ENCODE data around the gene CYP4A22. TPM values are rescaled to one million over a fixed set of nuclear protein-coding genes. Genes with fewer than 3 reads are reported as not detected.
"Not testable (repeated sequence)": the region's sequence is repeated elsewhere in the genome, so short reads cannot be mapped to it uniquely, and the experiment has no call there.

The CYP4A22 gene
- total and polyA plus RNA-seq, 5 donors from 2014 or later: not detected

DNA sequence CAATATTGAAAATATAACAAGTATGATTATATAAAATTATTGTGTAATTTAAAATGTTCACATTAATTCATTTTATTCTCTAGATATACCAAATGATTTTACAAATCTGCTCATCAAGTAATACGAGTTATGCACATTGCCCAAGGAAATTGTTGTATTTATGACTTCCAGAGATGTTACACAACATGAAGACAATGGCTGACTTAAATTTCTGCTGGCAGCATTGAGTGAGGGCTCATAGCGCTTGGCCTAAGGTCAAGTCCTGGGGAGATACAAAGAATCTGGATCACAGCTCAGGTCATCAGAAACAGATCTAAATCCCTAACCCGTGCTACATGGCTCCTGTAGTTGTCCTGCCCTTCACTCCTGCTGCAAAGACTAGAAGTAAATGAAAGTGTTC, 3.1 kb downstream of the CYP4A22 start:
- not testable (repeated sequence) for H3K4me1 ChIP-seq (ENCODE audit: control insufficient read depth, insufficient read depth, low read length, poor library complexity, severe bottlenecking); H3K4me3 ChIP-seq (ENCODE audit: low read depth, low read length); H3K27ac ChIP-seq (ENCODE audit: insufficient read depth, low read length, poor library complexity, severe bottlenecking); H3K4me1 Mint-ChIP-seq; H3K9me3 Mint-ChIP-seq; DNase-seq; H3K9me3 ChIP-seq (ENCODE audit: control insufficient read depth in 2 of 2, low read length in 2 of 2); H3K27ac Mint-ChIP-seq; ATAC-seq (ENCODE audit: low read depth in 2 of 2); H3K27me3 Mint-ChIP-seq; H3K36me3 ChIP-seq (ENCODE audit: control insufficient read depth, insufficient read depth, low read length); H3K36me3 Mint-ChIP-seq; H3K4me3 Mint-ChIP-seq; H3K27me3 ChIP-seq (ENCODE audit: control insufficient read depth, insufficient read depth, low read length)

DNA sequence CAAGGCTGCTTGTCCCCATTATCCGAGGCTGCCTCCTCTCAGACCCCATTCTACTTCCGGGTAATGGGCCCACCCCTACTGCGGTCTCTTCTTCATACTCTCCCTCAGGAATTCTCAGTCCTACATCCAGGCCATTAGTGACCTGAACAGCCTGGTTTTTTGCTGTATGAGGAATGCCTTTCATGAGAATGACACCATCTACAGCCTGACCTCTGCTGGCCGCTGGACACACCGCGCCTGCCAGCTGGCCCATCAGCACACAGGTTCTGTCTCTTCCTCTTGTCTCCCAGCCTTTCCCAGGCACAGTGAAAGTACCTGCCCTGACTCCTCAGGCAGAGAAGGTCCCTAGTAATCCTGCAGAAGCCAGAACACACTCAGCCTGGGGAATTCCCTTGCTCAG, 6.4 kb downstream of the CYP4A22 start:
- H3K4me1 ChIP-seq (ENCODE audit: control insufficient read depth, insufficient read depth, low read length, poor library complexity, severe bottlenecking); ATAC-seq (ENCODE audit: low read depth in 2 of 2); H3K27me3 ChIP-seq (ENCODE audit: control insufficient read depth, insufficient read depth, low read length); DNase-seq; H3K36me3 Mint-ChIP-seq; H3K9me3 ChIP-seq (ENCODE audit: control insufficient read depth in 2 of 2, low read length in 2 of 2); H3K4me3 Mint-ChIP-seq; H3K27ac ChIP-seq (ENCODE audit: insufficient read depth, low read length, poor library complexity, severe bottlenecking); H3K4me3 ChIP-seq (ENCODE audit: low read depth, low read length); H3K27ac Mint-ChIP-seq; H3K27me3 Mint-ChIP-seq; H3K9me3 Mint-ChIP-seq; H3K4me1 Mint-ChIP-seq; H3K36me3 ChIP-seq (ENCODE audit: control insufficient read depth, insufficient read depth, low read length): not testable (repeated sequence)

DNA sequence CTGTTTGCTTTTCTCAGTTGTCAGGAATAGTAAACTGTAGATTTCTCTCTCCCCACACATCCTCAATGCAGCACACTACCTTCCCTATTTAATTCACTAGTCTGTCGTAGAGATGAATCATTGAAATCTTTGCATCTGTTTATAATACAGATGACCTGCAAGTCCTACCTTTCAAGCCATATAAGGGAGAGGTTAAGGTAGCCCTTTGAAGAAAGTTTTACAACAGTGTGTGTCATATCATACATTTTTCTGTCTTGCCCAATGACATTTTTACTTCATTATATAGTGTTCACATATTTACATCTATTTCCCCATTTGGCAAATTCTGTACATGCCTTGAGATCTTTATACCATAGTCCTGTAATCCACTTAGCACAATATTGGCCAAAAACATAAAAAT, 9.3 kb downstream of the CYP4A22 start:
- not testable (repeated sequence) for H3K36me3 Mint-ChIP-seq; H3K27ac Mint-ChIP-seq; H3K4me3 ChIP-seq (ENCODE audit: low read depth, low read length); H3K36me3 ChIP-seq (ENCODE audit: control insufficient read depth, insufficient read depth, low read length); H3K4me1 ChIP-seq (ENCODE audit: control insufficient read depth, insufficient read depth, low read length, poor library complexity, severe bottlenecking); H3K27me3 Mint-ChIP-seq; H3K4me1 Mint-ChIP-seq; H3K9me3 Mint-ChIP-seq; H3K4me3 Mint-ChIP-seq; H3K27ac ChIP-seq (ENCODE audit: insufficient read depth, low read length, poor library complexity, severe bottlenecking); DNase-seq; ATAC-seq (ENCODE audit: low read depth in 2 of 2); H3K9me3 ChIP-seq (ENCODE audit: control insufficient read depth in 2 of 2, low read length in 2 of 2); H3K27me3 ChIP-seq (ENCODE audit: control insufficient read depth, insufficient read depth, low read length)

DNA sequence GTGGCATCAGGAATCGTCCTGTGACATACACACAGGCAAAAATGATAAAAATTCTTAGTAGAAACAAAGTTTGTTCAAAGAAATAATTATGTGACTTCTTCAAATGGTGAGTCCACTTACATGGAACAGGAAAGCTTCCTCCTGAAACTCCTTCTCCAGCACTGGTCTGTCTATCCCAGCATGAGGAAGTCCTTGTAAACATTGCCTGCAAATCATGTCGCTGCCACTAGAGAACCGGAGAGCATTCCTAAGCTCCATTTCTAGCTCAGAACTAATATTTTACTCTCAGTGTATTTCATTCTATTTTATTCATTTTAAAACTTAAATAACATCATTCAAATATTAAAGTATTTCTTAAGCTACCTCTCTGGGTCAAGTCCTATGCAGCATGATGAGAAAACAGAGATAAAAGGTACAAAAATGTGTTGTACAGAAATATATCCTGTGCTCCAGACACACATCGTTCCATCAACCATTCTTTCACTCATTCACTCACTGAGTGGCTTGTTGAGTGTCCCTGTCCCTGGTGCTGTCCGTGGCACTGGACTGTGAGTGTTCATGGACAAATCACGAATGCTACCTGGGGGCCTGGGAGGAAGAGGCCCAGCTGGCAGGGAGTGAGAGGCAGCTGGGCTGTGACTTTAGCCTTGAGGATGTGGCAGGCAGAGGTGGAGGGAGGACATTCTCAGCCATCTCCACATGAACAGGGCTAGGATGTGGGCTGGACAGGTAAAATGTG, 10.0 kb downstream of the CYP4A22 start:
- ATAC-seq (ENCODE audit: low read depth in 2 of 2) (no peak), DNase-seq (no peak)
- no peak overlapping the region for H3K27ac Mint-ChIP-seq
- Histone ChIP-seq H3K27me3 (ENCODE audit: control insufficient read depth, insufficient read depth, low read length) (no peaks in the 10 kb centered on the region), H3K36me3 (ENCODE audit: control insufficient read depth, insufficient read depth, low read length) (no peaks in the 10 kb centered on the region), H3K27ac (ENCODE audit: insufficient read depth, low read length, poor library complexity, severe bottlenecking) (no peak overlapping the region), H3K4me1 (ENCODE audit: control insufficient read depth, insufficient read depth, low read length, poor library complexity, severe bottlenecking) (no peaks in the 10 kb centered on the region), H3K4me3 (ENCODE audit: low read depth, low read length) (no peak overlapping the region), H3K9me3 (ENCODE audit: control insufficient read depth in 2 of 2, low read length in 2 of 2) (no peaks in the 10 kb centered on the region)
- H3K9me3 Mint-ChIP-seq: peaks cover 0 to 4% (median 0%) of the 10 kb centered on the region in 7 donors
- no peaks in the 10 kb centered on the region for H3K4me1 Mint-ChIP-seq
- H3K36me3 Mint-ChIP-seq: no peaks in the 10 kb centered on the region
- no peak overlapping the region for H3K4me3 Mint-ChIP-seq
- peaks cover 6% of the 10 kb centered on the region for H3K27me3 Mint-ChIP-seq

DNA sequence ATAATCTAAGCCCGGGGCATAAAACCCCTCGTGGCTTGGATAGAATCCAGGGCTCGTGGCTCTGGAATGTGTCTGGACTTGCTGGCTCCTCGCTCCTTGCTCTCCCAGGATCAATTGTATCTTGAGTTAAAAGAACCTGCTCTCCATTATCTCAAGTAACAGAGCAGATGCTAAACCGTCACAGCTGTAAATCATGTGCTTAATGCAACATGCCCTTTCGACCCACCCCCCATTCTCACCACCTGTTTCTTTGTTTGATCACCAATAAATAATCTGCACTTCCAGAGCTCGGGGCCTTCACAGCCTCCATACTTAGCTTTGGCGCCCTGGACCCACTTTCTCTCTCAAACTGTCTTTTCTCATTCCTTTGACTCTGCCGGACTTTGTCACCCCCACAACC, 11.9 kb downstream of the CYP4A22 start:
- not testable (repeated sequence) for H3K4me3 Mint-ChIP-seq; H3K36me3 ChIP-seq (ENCODE audit: control insufficient read depth, insufficient read depth, low read length); H3K4me1 Mint-ChIP-seq; H3K9me3 ChIP-seq (ENCODE audit: control insufficient read depth in 2 of 2, low read length in 2 of 2); DNase-seq; H3K9me3 Mint-ChIP-seq; H3K27ac ChIP-seq (ENCODE audit: insufficient read depth, low read length, poor library complexity, severe bottlenecking); ATAC-seq (ENCODE audit: low read depth in 2 of 2); H3K4me1 ChIP-seq (ENCODE audit: control insufficient read depth, insufficient read depth, low read length, poor library complexity, severe bottlenecking); H3K4me3 ChIP-seq (ENCODE audit: low read depth, low read length); H3K27me3 ChIP-seq (ENCODE audit: control insufficient read depth, insufficient read depth, low read length); H3K36me3 Mint-ChIP-seq; H3K27ac Mint-ChIP-seq
- peaks cover 12% of the 10 kb centered on the region for H3K27me3 Mint-ChIP-seq

DNA sequence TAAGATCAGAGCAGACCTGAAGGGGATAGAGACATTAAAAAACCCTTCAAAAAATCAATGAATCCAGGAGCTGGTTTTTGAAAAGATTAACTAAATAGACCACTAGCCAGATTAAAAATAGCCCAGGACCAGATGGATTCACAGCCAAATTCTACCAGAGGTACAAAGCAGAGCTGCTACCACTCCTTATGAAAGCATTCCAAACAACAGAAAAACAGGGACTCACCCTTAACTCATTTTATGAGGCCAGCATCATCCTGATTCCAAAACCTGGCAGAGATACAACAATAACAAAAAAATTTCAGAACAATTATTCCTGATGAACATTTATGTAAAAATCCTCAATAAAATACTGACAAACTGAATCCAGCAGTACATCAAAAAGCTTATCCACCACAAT, 19.2 kb downstream of the CYP4A22 start:
- not testable (repeated sequence) for H3K36me3 Mint-ChIP-seq; H3K36me3 ChIP-seq (ENCODE audit: control insufficient read depth, insufficient read depth, low read length); H3K27ac ChIP-seq (ENCODE audit: insufficient read depth, low read length, poor library complexity, severe bottlenecking); DNase-seq; H3K4me3 ChIP-seq (ENCODE audit: low read depth, low read length); H3K4me1 Mint-ChIP-seq; H3K4me1 ChIP-seq (ENCODE audit: control insufficient read depth, insufficient read depth, low read length, poor library complexity, severe bottlenecking); H3K4me3 Mint-ChIP-seq; H3K27ac Mint-ChIP-seq; ATAC-seq (ENCODE audit: low read depth in 2 of 2); H3K27me3 ChIP-seq (ENCODE audit: control insufficient read depth, insufficient read depth, low read length); H3K9me3 ChIP-seq (ENCODE audit: control insufficient read depth in 2 of 2, low read length in 2 of 2)
- peaks cover 33% of the 10 kb centered on the region for H3K27me3 Mint-ChIP-seq
- peaks cover 0 to 16% (median 5%) of the 10 kb centered on the region in 7 donors for H3K9me3 Mint-ChIP-seq

DNA sequence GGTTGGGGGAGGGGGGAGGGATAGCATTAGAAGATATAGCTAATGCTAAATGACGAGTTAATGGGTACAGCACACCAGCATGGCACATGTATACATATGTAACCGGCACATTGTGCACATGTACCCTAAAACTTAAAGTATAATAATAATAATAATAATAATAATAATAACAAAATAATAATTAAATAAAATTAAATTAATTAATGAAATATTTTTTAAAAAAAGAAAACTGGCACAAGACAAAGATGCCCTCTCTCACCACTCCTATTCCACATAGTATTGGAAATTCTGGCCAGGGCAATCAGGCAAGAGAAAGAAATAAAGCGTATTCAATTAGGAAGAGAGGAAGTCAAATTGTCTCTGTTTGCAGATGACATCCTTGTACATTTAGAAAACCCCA, 20.7 kb downstream of the CYP4A22 start:
- H3K36me3 ChIP-seq (ENCODE audit: control insufficient read depth, insufficient read depth, low read length); H3K27ac ChIP-seq (ENCODE audit: insufficient read depth, low read length, poor library complexity, severe bottlenecking); DNase-seq; H3K4me1 Mint-ChIP-seq; H3K4me3 Mint-ChIP-seq; H3K27ac Mint-ChIP-seq; ATAC-seq (ENCODE audit: low read depth in 2 of 2); H3K36me3 Mint-ChIP-seq; H3K9me3 ChIP-seq (ENCODE audit: control insufficient read depth in 2 of 2, low read length in 2 of 2); H3K4me3 ChIP-seq (ENCODE audit: low read depth, low read length); H3K27me3 ChIP-seq (ENCODE audit: control insufficient read depth, insufficient read depth, low read length); H3K4me1 ChIP-seq (ENCODE audit: control insufficient read depth, insufficient read depth, low read length, poor library complexity, severe bottlenecking): not testable (repeated sequence)
- Mint-ChIP-seq H3K27me3 (peaks cover 28% of the 10 kb centered on the region), H3K9me3 (peaks cover 0 to 16% (median 5%) of the 10 kb centered on the region in 7 donors)

DNA sequence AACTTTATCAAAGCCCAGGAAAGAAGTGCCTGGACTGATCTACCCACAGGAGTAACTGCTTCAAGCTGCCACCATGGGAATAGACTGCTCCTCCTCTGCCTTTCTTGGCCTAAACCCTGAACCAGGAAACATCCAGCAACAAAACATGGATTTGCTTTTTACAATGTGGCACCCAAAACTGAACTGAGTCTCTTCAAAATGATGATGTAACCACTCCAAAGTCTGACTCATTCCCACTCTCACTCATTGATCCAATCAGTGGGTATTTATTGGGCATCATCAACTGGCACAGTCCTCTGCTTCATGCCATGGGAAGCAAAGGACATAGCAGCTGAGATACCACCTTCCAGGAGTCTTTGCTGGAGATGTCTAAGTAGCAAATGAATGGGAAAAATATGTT, 23.5 kb downstream of the CYP4A22 start:
- no peak overlapping the region for H3K27ac ChIP-seq (ENCODE audit: insufficient read depth, low read length, poor library complexity, severe bottlenecking)
- DNase-seq (no peak), ATAC-seq (ENCODE audit: low read depth in 2 of 2) (no peak)
- peaks cover 0 to 9% (median 3%) of the 10 kb centered on the region in 7 donors for H3K9me3 Mint-ChIP-seq
- H3K27me3 ChIP-seq (ENCODE audit: control insufficient read depth, insufficient read depth, low read length): peaks cover 5% of the 10 kb centered on the region
- no peak overlapping the region for H3K27ac Mint-ChIP-seq
- no peak overlapping the region for H3K4me3 Mint-ChIP-seq
- H3K36me3 ChIP-seq (ENCODE audit: control insufficient read depth, insufficient read depth, low read length): no peaks in the 10 kb centered on the region
- no peak overlapping the region for H3K4me3 ChIP-seq (ENCODE audit: low read depth, low read length)
- peaks cover 24% of the 10 kb centered on the region for H3K27me3 Mint-ChIP-seq
- no peaks in the 10 kb centered on the region for H3K9me3 ChIP-seq (ENCODE audit: control insufficient read depth in 2 of 2, low read length in 2 of 2)
- no peaks in the 10 kb centered on the region for H3K4me1 ChIP-seq (ENCODE audit: control insufficient read depth, insufficient read depth, low read length, poor library complexity, severe bottlenecking)
- H3K36me3 Mint-ChIP-seq: no peaks in the 10 kb centered on the region
- no peaks in the 10 kb centered on the region for H3K4me1 Mint-ChIP-seq
